CD4-positive, alpha-beta memory T cell (primary cell): ENCODE measurements around the gene ERN1. TPM values are rescaled to one million over a fixed set of nuclear protein-coding genes. Genes with fewer than 3 reads are reported as not detected.

Source experiments
- CTCF ChIA-PET: fragments of 350-600 bp; sonication (Branson Sonifier 250); formaldehyde crosslinking; loops from one replicate; lab custom pipeline; 2021; ENCODE audit warnings: inconsistent platforms; ENCODE audit not compliant: partially characterized antibody; lab: Charles Lee
- POLR2A ChIA-PET: fragments of 350-600 bp; sonication (Branson Sonifier 250); formaldehyde crosslinking; loops from one replicate; lab custom pipeline; 2021; ENCODE audit not compliant: partially characterized antibody; lab: Charles Lee
- DNase-seq, 5 donors: peaks; one replicate each; pipeline versions ENCODE4 v3.0.0 to v3.0.0-alpha.2; 2020 to 2022; ENCODE audit warnings: mixed read lengths in 1 of 5
- H3K27ac ChIP-seq: one replicate; pipeline ENCODE4 v1.7.0; 2013; ENCODE audit warnings: low read depth, low read length
- H3K27me3 ChIP-seq: 2 replicates; pipeline ENCODE4 v1.7.0; 2013; ENCODE audit warnings: mild to moderate bottlenecking, low read length, moderate library complexity; ENCODE audit not compliant: insufficient read depth
- H3K36me3 ChIP-seq: 2 replicates; pipeline ENCODE4 v1.7.0; 2013; ENCODE audit warnings: mild to moderate bottlenecking, low read length, moderate library complexity; ENCODE audit not compliant: insufficient read depth
- H3K4me1 ChIP-seq: 2 replicates; pipeline ENCODE4 v1.7.0; 2013; ENCODE audit warnings: mild to moderate bottlenecking, low read length, moderate library complexity; ENCODE audit not compliant: insufficient read depth
- H3K4me3 ChIP-seq, 2 donors: one replicate each; pipeline ENCODE4 v1.7.0; 2013; ENCODE audit warnings: low read length in 2 of 2, mild to moderate bottlenecking in 1 of 2
- H3K9me3 ChIP-seq, 2 donors: one replicate each; pipeline ENCODE4 v1.7.0; 2013; ENCODE audit warnings: low read length in 2 of 2, control low read depth in 1 of 2; ENCODE audit not compliant: control insufficient read depth in 1 of 2
- H3K27ac Mint-ChIP-seq, 7 donors: one replicate each; pipeline ENCODE4 v1.8.0; 2020 to 2021; ENCODE audit warnings: mixed read lengths in 7 of 7, mild to moderate bottlenecking in 6 of 7, inconsistent platforms in 3 of 7, moderate library complexity in 3 of 7
- H3K27me3 Mint-ChIP-seq, 2 donors: one replicate each; pipeline ENCODE4 v1.8.0; 2020 to 2021; ENCODE audit warnings: mixed read lengths in 2 of 2
- H3K36me3 Mint-ChIP-seq, 2 donors: one replicate each; pipeline ENCODE4 v1.8.0; 2020 to 2021; ENCODE audit warnings: mixed read lengths in 2 of 2, inconsistent platforms in 1 of 2, mild to moderate bottlenecking in 1 of 2
- H3K4me1 Mint-ChIP-seq, 4 donors: one replicate each; pipeline ENCODE4 v1.8.0; 2020 to 2021; ENCODE audit warnings: mixed read lengths in 4 of 4, mild to moderate bottlenecking in 1 of 4
- H3K4me3 Mint-ChIP-seq, 8 donors: one replicate each; pipeline ENCODE4 v1.8.0; 2020 to 2021; ENCODE audit warnings: mixed read lengths in 8 of 8, mild to moderate bottlenecking in 7 of 8, moderate library complexity in 6 of 8, inconsistent platforms in 3 of 8
- H3K9me3 Mint-ChIP-seq, 8 donors: one replicate each; pipeline ENCODE4 v1.8.0; 2020 to 2021; ENCODE audit warnings: mixed read lengths in 8 of 8, mild to moderate bottlenecking in 5 of 8, inconsistent platforms in 3 of 8, moderate library complexity in 1 of 8
- intact Hi-C: fragments of 100-400 bp; cut with micrococcal nuclease; formaldehyde crosslinking; loops from one replicate; pipeline ENCODE4 v1.15.1; 2023
- polyA plus RNA-seq, 2 donors: library from polyadenylated mRNA; unstranded; fragments of 300-500 nt; fragmentation: Illumina TruSeq; gene quantifications; one replicate each; pipeline ENCODE4 v1.2.3, GENCODE V29; 2021
- total RNA-seq, 2 experiments: library from RNA; stranded (reverse); gene quantifications; one replicate each; pipeline ENCODE4 v1.2.3, GENCODE V29; 2021

ERN1 gene
- total and polyA plus RNA-seq, 4 experiments from 2014 or later = 47.9 to 172 (median 144) TPM

- Histone ChIP-seq H3K36me3 (no peaks in the 10 kb centered on the region), H3K4me1 (no peaks in the 10 kb centered on the region), H3K4me3 (no peak overlapping the region), H3K27me3 (no peaks in the 10 kb centered on the region), H3K9me3 (no peaks in the 10 kb centered on the region), H3K27ac (no peak overlapping the region)
- no peaks in the 10 kb centered on the region for H3K4me1 Mint-ChIP-seq
- intact Hi-C loops = no loop called here
- POLR2A ChIA-PET = no interaction called here
- CTCF ChIA-PET = interaction anchor here (2.3 to 20.8 kb wide), 2 partner anchors 109 to 220 kb away, joined by 8 to 798 read pairs; no protein-coding TSS in a partner anchor
- peaks cover 0 to 1% of the 10 kb centered on the region in 2 donors for H3K27me3 Mint-ChIP-seq
- H3K27ac Mint-ChIP-seq = no peak overlapping the region
- no peaks in the 10 kb centered on the region for H3K36me3 Mint-ChIP-seq
- H3K9me3 Mint-ChIP-seq = no peaks in the 10 kb centered on the region
- DNase-seq = no peak
- H3K4me3 Mint-ChIP-seq = no peak overlapping the region
These were observed 9.6 kb upstream of the ERN1 start for GRCh38 chr17:64139542-64139941.

- Histone ChIP-seq H3K4me1 (no peaks in the 10 kb centered on the region), H3K4me3 (no peak overlapping the region), H3K9me3 (no peaks in the 10 kb centered on the region), H3K27ac (no peak overlapping the region), H3K36me3 (no peaks in the 10 kb centered on the region), H3K27me3 (no peaks in the 10 kb centered on the region)
- Mint-ChIP-seq H3K4me3 (no peak overlapping the region), H3K27ac (peak overlapping the region in 1 of 7 donors; percentile 32), H3K4me1 (peaks cover 3 to 4% (median 3%) of the 10 kb centered on the region in 4 donors), H3K9me3 (no peaks in the 10 kb centered on the region), H3K27me3 (peaks cover 0 to 1% of the 10 kb centered on the region in 2 donors), H3K36me3 (no peaks in the 10 kb centered on the region)
- intact Hi-C loops = no loop called here
- ChIA-PET CTCF (interaction anchor here (0.7 to 20.8 kb wide), 5 partner anchors 72 to 236 kb away, joined by 3 to 798 read pairs (median 3); no protein-coding TSS in a partner anchor), POLR2A (no interaction called here)
- DNase-seq = no peak
These were observed 8.5 kb upstream of the ERN1 start for GRCh38 chr17:64138441-64138840.

DNA sequence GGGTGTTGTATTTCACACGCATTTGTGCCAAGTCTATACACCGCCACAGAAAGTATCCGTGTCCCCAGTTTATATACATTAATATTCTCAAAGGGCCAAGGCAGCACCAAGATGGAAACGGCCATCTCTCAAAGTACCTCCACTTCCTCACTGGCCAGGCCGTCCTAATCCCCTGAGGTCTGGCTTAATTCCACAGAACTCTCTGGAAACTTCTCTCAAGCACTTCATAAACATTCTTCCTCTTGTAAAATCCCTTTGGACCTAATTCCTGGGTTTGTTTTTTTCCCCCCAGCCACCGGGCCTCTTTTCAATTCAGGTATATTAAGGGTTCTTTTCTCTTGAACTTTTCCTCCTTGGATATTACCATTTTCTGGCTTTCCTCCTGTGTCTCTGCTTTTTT lies 5.1 kb upstream of the ERN1 start:
- no peak overlapping the region for H3K27ac Mint-ChIP-seq

GRCh38 chr17:64134216-64134970 lies 4.4 kb upstream of the ERN1 start:
- Mint-ChIP-seq H3K4me3 (no peak overlapping the region), H3K9me3 (peaks cover 0 to 3% (median 0%) of the 10 kb centered on the region in 8 donors), H3K36me3 (no peaks in the 10 kb centered on the region), H3K27ac (no peak overlapping the region), H3K4me1 (peaks cover 11 to 24% (median 18%) of the 10 kb centered on the region in 4 donors), H3K27me3 (peaks cover 0 to 1% of the 10 kb centered on the region in 2 donors)
- Histone ChIP-seq H3K4me1 (peaks cover 16% of the 10 kb centered on the region), H3K9me3 (no peaks in the 10 kb centered on the region), H3K27ac (no peak overlapping the region), H3K4me3 (no peak overlapping the region), H3K27me3 (no peaks in the 10 kb centered on the region), H3K36me3 (no peaks in the 10 kb centered on the region)
- ChIA-PET CTCF (interaction anchor here (0.6 to 20.8 kb wide), 51 partner anchors 8 to 245 kb away, joined by 3 to 798 read pairs (median 8); partner anchors contain the start of genes CD79B, CSHL1, GH1 and ICAM2), POLR2A (interaction anchor here (0.7 to 7.9 kb wide), 14 partner anchors 11 to 223 kb away, joined by 3 to 226 read pairs (median 6); partner anchors contain the start of genes CD79B, CSHL1 and ICAM2)
- intact Hi-C loops = loop anchor here (5.0 kb wide), 1 partner anchor 128 kb away; the partner anchor contains the start of gene TEX2
- DNase-seq = no peak

More for the DNA sequence above, 5.1 kb upstream of the ERN1 start:
- Mint-ChIP-seq H3K4me3 (no peak overlapping the region), H3K9me3 (peaks cover 0 to 3% (median 0%) of the 10 kb centered on the region in 8 donors), H3K4me1 (peaks cover 11 to 24% (median 18%) of the 10 kb centered on the region in 4 donors), H3K36me3 (no peaks in the 10 kb centered on the region), H3K27me3 (peaks cover 0 to 1% of the 10 kb centered on the region in 2 donors)
- Histone ChIP-seq H3K4me1 (peaks cover 16% of the 10 kb centered on the region), H3K9me3 (no peaks in the 10 kb centered on the region), H3K27ac (no peak overlapping the region), H3K36me3 (no peaks in the 10 kb centered on the region), H3K4me3 (no peak overlapping the region), H3K27me3 (no peaks in the 10 kb centered on the region)
- ChIA-PET CTCF (interaction anchor here (1.1 to 20.8 kb wide), 21 partner anchors 10 to 231 kb away, joined by 4 to 798 read pairs (median 22); partner anchors contain the start of genes CD79B, CSHL1, GH1 and ICAM2), POLR2A (interaction anchor here (1.1 to 7.8 kb wide), 5 partner anchors 11 to 114 kb away, joined by 6 to 226 read pairs (median 120); partner anchors contain the start of gene ICAM2)
- intact Hi-C loops = loop anchor here (5.0 kb wide), 1 partner anchor 127 kb away; the partner anchor contains the start of gene TEX2
- DNase-seq = no peak

DNA sequence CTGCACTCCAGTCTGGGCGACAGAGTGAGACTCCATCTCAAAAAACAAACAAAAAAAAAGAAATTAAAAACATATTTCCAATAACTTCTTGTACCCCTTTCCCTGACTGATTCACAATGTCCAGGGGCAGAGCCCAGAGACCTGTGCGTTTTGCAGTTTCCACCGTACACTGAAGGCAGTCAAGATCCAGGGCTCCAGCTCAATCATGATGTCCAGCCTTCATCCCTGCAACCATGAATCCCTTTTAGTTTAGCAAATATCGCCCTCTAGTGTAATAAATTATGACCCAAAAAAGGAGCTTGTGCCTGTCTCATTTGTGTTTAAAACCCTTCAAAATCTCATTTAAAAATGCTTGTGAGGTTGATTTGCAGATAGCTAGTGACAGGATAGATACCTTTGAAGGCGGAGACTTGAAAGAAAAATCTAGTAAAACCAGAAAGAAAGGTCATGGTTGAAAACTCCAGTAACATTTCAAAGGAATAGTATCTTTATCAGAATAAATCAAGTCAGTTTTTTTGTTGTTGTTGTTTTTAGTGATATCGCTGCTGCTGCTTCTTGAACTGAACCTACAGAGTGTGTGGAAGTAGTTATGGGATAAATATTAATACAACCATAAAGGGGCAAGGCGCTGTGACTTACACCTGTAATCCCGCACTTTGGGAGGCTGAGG lies 3.7 kb upstream of the ERN1 start:
- ChIA-PET POLR2A (interaction anchor here (0.7 to 7.9 kb wide), 15 partner anchors 12 to 222 kb away, joined by 3 to 226 read pairs (median 5); partner anchors contain the start of genes CD79B, CSHL1 and ICAM2), CTCF (interaction anchor here (0.6 to 20.8 kb wide), 54 partner anchors 8 to 245 kb away, joined by 3 to 798 read pairs (median 8); partner anchors contain the start of genes CD79B, CSHL1, GH1 and ICAM2)
- no peaks in the 10 kb centered on the region for H3K27me3 ChIP-seq
- peaks cover 18% of the 10 kb centered on the region for H3K4me1 ChIP-seq
- no peaks in the 10 kb centered on the region for H3K36me3 ChIP-seq
- Mint-ChIP-seq H3K9me3 (peaks cover 0 to 3% (median 0%) of the 10 kb centered on the region in 8 donors), H3K36me3 (peaks cover 0 to 5% of the 10 kb centered on the region in 2 donors), H3K27ac (peak overlapping the region in 4 of 7 donors; percentile 76 to 86 (median 80)), H3K4me3 (peak overlapping the region in 1 of 8 donors; percentile 63), H3K27me3 (peaks cover 0 to 1% of the 10 kb centered on the region in 2 donors), H3K4me1 (peaks cover 11 to 29% (median 19%) of the 10 kb centered on the region in 4 donors)
- H3K4me3 ChIP-seq = no peak overlapping the region
- no peaks in the 10 kb centered on the region for H3K9me3 ChIP-seq
- intact Hi-C loops = loop anchor here (1.0 to 5.0 kb wide), 4 partner anchors 70 to 149 kb away; partner anchors contain the start of gene TEX2
- DNase-seq = peak in 4 of 5 donors; percentile 52 to 68 (median 62)
- H3K27ac ChIP-seq = no peak overlapping the region

DNA sequence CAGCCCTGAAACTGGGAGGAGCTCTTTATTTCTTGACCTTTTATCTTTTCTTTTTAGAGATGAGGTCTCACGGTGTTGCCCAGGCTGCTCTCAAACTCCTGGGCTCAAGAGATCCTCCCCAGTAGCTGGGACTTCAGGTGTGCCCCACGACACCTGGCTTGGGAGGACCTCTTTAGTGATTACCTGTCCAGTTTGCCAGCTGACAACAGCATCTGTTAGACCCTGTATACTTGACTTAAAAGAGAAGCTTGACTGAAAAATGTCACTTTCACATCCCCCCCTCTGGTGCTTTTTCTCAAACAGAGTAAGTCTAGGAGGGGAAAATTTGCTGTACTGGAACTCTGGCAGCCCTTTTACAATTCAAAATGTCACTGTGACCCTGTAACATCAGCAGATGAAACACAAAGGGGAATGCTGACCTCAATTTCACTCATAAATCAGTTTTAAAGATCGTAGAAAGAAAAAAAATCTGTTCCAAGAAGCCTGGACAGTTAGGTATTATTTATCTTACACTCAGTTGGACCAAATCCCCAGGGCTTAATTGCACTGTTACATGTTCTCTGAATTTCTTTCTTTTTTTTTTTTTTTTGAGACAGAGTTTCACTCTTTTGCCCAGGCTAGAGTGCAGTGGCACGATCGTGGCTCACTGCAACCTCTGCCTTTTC lies 1.8 kb upstream of the ERN1 start:
- Histone ChIP-seq H3K27ac (peak overlapping the region; percentile 86), H3K9me3 (no peaks in the 10 kb centered on the region), H3K4me1 (peaks cover 38% of the 10 kb centered on the region), H3K4me3 (no peak overlapping the region), H3K27me3 (no peaks in the 10 kb centered on the region), H3K36me3 (no peaks in the 10 kb centered on the region)
- Mint-ChIP-seq H3K27me3 (no peaks in the 10 kb centered on the region), H3K27ac (peak overlapping the region; percentile 96 to 99 (median 98)), H3K4me1 (peaks cover 20 to 43% (median 28%) of the 10 kb centered on the region in 4 donors), H3K36me3 (peaks cover 0 to 13% of the 10 kb centered on the region in 2 donors), H3K4me3 (peak overlapping the region in 3 of 8 donors; percentile 74 to 90 (median 86)), H3K9me3 (peaks cover 0 to 3% (median 0%) of the 10 kb centered on the region in 8 donors)
- ChIA-PET CTCF (interaction anchor here (0.6 to 20.8 kb wide), 25 partner anchors 10 to 249 kb away, joined by 3 to 798 read pairs (median 11); partner anchors contain the start of genes CSHL1, GH1 and ICAM2), POLR2A (interaction anchor here (0.8 to 7.9 kb wide), 15 partner anchors 11 to 213 kb away, joined by 4 to 226 read pairs (median 22); partner anchors contain the start of genes GH1, ICAM2, PRR29 and TEX2)
- DNase-seq = no peak
- intact Hi-C loops = loop anchor here (5.0 kb wide), 1 partner anchor 131 kb away; the partner anchor contains the start of gene TEX2
